PC-3 (cell line): Measurements from ENCODE around the gene NUDT3.
"Not testable (repeated sequence)": the region's sequence is repeated elsewhere in the genome, so short reads cannot be mapped to it uniquely, and the experiment has no call there.

ENCODE experiments used
- CTCF ChIP-seq: fragments of 300-600 bp; sonication (generic); conservative IDR thresholded peaks from 2 replicates; pipeline ENCODE4 v1.5.1; 2017; ENCODE audit warnings: antibody characterized with exemption, low read depth, mild to moderate bottlenecking, low read length
- EZH2phosphoT487 ChIP-seq: fragments of 300-600 bp; sonication (generic); IDR thresholded peaks from 2 replicates; pipeline ENCODE4 v1.6.1; 2018; ENCODE audit warnings: mild to moderate bottlenecking, antibody characterized with exemption, low read length, borderline replicate concordance

- TF ChIP-seq CTCF, EZH2phosphoT487: not testable (repeated sequence)
Observed at GRCh38 chr6:34245032-34245760, 147.3 kb downstream of the NUDT3 start.
